Heart left ventricle (tissue), 16 donors: ENCODE results near the gene RNF207. TPM values are rescaled to one million over a fixed set of nuclear protein-coding genes. Genes with fewer than 3 reads are reported as not detected.

ENCODE experiments used
- ATAC-seq, 4 donors: fragments of 200-7000 bp; cut with Tn5 transposase; one replicate each; pipeline ENCODE4 v1.9.1; 2020 to 2022; ENCODE audit warnings: moderate library complexity in 4 of 4, mild to moderate bottlenecking in 3 of 4, moderate number of reproducible peaks in 1 of 4
- DNase-seq, 5 donors: peaks; one replicate each; pipeline ENCODE4 v3.0.0-alpha.2; 2020
- H3K27ac ChIP-seq, 12 donors: fragments of 200-600 bp; sonication (generic) in 4 of 12; one replicate each; pipeline versions ENCODE4 v1.5.0 to v1.8.0; 2016 to 2022; ENCODE audit warnings: mild to moderate bottlenecking in 2 of 12
- H3K27me3 ChIP-seq, 9 donors: fragments of 200-600 bp; sonication (generic) in 2 of 9; one replicate each; pipeline versions ENCODE4 v1.5.1 to v1.8.0; 2016 to 2022; ENCODE audit warnings: mild to moderate bottlenecking in 3 of 9
- H3K36me3 ChIP-seq, 9 donors: fragments of 200-600 bp; sonication (generic) in 2 of 9; one replicate each; pipeline versions ENCODE4 v1.5.0 to v1.8.0; 2018 to 2022; ENCODE audit warnings: mild to moderate bottlenecking in 2 of 9
- H3K4me1 ChIP-seq, 12 donors: fragments of 200-600 bp; sonication (generic) in 4 of 12; one replicate each; pipeline versions ENCODE4 v1.5.0 to v1.8.0; 2016 to 2022; ENCODE audit warnings: mild to moderate bottlenecking in 3 of 12
- H3K4me3 ChIP-seq, 12 donors: fragments of 200-600 bp; sonication (generic) in 4 of 12; one replicate each; pipeline versions ENCODE4 v1.5.0 to v1.8.0; 2017 to 2022; ENCODE audit warnings: mild to moderate bottlenecking in 9 of 12, moderate library complexity in 4 of 12
- H3K9me3 ChIP-seq, 12 donors: fragments of 200-600 bp; sonication (generic) in 4 of 12; one replicate each; pipeline versions ENCODE4 v1.5.0 to v1.8.0; 2016 to 2022; ENCODE audit warnings: mild to moderate bottlenecking in 1 of 12
- CTCF ChIP-seq, 12 donors: fragments of 200-600 bp; sonication (generic) in 4 of 12; IDR thresholded peaks; one replicate each; pipeline versions ENCODE4 v1.5.0 to v1.8.0; 2018 to 2022; ENCODE audit warnings: antibody characterized with exemption in 12 of 12, mild to moderate bottlenecking in 5 of 12
- POLR2A ChIP-seq, 2 donors: fragments of 450-650 bp; IDR thresholded peaks; one replicate each; pipeline ENCODE4 v1.6.1; 2017; ENCODE audit warnings: antibody characterized with exemption in 2 of 2, mild to moderate bottlenecking in 2 of 2, moderate library complexity in 2 of 2
- WGBS, 4 donors: extraction: QIAGEN DNeasy Blood & Tissue Kit in 2 of 4; methylation state at CpG; one replicate each; pipeline versions ENCODE4 v1.1.5 to v1.1.7; 2013 to 2018; 5-methylcytosine and 5-hydroxymethylcytosine counted together
- intact Hi-C, 10 donors: fragments of 100-400 bp; cut with DNase I; formaldehyde crosslinking; loops; one replicate each; pipeline versions ENCODE4 v1.11.1 to v1.14.2; 2022
- polyA plus RNA-seq, 2 donors: library from polyadenylated mRNA; stranded (reverse); fragments of 200-250 nt; gene quantifications; one replicate each; pipeline ENCODE4 v1.2.3, GENCODE V29; 2013
- total RNA-seq, 9 donors: library from RNA; depleted of rRNA in 2 of 9; stranded (reverse); fragments of >200 nt in 2 of 9; fragmentation: NEBNext Ultra II Directional in 3 of 9; extraction: Animal tissue kit (Norgen Biotek cat#: 25700) in 3 of 9; gene quantifications; one replicate each; pipeline versions ENCODE4 v1.1.0 to v1.2.4, GENCODE V29; 2016 to 2023
- donor health status: ischemic (EF 13 %, LVEDD 7.1; RV severe dilation, severe dysfunction).
- donor health status: healthy with polysubstance abuse.
- donor health status: DM: no; HTN: yes; CAD: no.
- donor health status: DM: no; HTN: no; CAD: no.
- donor health status: ischemic (EF 25% LVEDD 6.9; RV normal size, moderate dysfunction).
- donor health status: ischemic (EF 25% LVEDD 5.7; RV mildly dilated, moderate dysfunction).
- donor health status: healthy.
- donor health status: DM: yes; HTN: yes; CAD: no.
- donor health status: ischemic (EF 35%, LVEDD 5.7; RV mildly dilated, moderate dysfunction).
- donor health status: nonischemic (EF 11% LVEDD 7.7; RV severe dilation, severe dysfunction).
- donor health status: DM: yes; HTN: yes; CAD: no.
- donor health status: PGD.
- donor health status: ischemic (EF 29% LVEDD 5.4; RV normal size, mild dysfunction).
- donor health status: nonischemic (EF 23%, LVEDD 6.1; RV moderate dilation, normal function).

RNF207 gene
- total and polyA plus RNA-seq, 11 donors = 10.6 to 126 (median 58.2) TPM

- ATAC-seq (peak; percentile 44 to 69 (median 56)), DNase-seq (peak; percentile 81 to 91 (median 83))
- no peak for TF ChIP-seq CTCF (IDR thresholded peaks at IDR 0.05)
- TF ChIP-seq POLR2A (IDR thresholded peaks at IDR 0.05) = no peak
- peaks cover 0 to 38% (median 25%) of the 10 kb centered on the region in 12 donors for H3K4me1 ChIP-seq
- peaks cover 0 to 26% (median 8%) of the 10 kb centered on the region in 9 donors for H3K27me3 ChIP-seq
- H3K4me3 ChIP-seq = peak overlapping the region; percentile 43 to 84 (median 65)
- no peaks in the 10 kb centered on the region for H3K9me3 ChIP-seq
- 8 to 23% (median 12%) methylated on average over 7 to 46 of the region's 46 CpGs for WGBS, 4 donors
- H3K36me3 ChIP-seq = no peaks in the 10 kb centered on the region
- peak overlapping the region in 8 of 12 donors; percentile 8 to 82 (median 68) for H3K27ac ChIP-seq
- intact Hi-C loops = no loop called here
Measured at GRCh38 chr1:6259491-6260362, 53.8 kb downstream of the RNF207 start.

- H3K27me3 ChIP-seq = peaks cover 0 to 26% (median 8%) of the 10 kb centered on the region in 9 donors
- peak overlapping the region; percentile 8 to 82 (median 64) for H3K27ac ChIP-seq
- WGBS, 4 donors = 1 to 3% (median 1%) methylated on average over 8 to 61 of the region's 61 CpGs
- H3K36me3 ChIP-seq = no peaks in the 10 kb centered on the region
- no peak for TF ChIP-seq POLR2A (IDR thresholded peaks at IDR 0.05)
- TF ChIP-seq CTCF (IDR thresholded peaks at IDR 0.05) = peak in 1 of 12 donors; percentile 3
- H3K4me1 ChIP-seq = peaks cover 0 to 38% (median 25%) of the 10 kb centered on the region in 12 donors
- H3K4me3 ChIP-seq = peak overlapping the region; percentile 43 to 84 (median 65)
- peak in 2 of 5 donors; percentile 30 to 48 for DNase-seq
- no peaks in the 10 kb centered on the region for H3K9me3 ChIP-seq
- ATAC-seq = peak in 1 of 4 donors; percentile 42
- intact Hi-C loops = no loop called here
Measured at GRCh38 chr1:6260433-6260934, 54.6 kb downstream of the RNF207 start.

GRCh38 chr1:6260961-6261614 lies 55.2 kb downstream of the RNF207 start, which contains the start of gene GPR153:
Gene GPR153 (minus strand): TSS chr1:6261098. CDS start chr1:6254905, 6,193 bp downstream.
- WGBS, 4 donors = 1 to 4% (median 3%) methylated on average over 13 to 78 of the region's 78 CpGs
- ATAC-seq (peak in 3 of 4 donors; percentile 36 to 69 (median 56)), DNase-seq (peak in 4 of 5 donors; percentile 58 to 71 (median 64))
- H3K27me3 ChIP-seq = peaks cover 0 to 26% (median 8%) of the 10 kb centered on the region in 9 donors
- H3K4me1 ChIP-seq = peaks cover 0 to 38% (median 25%) of the 10 kb centered on the region in 12 donors
- no peaks in the 10 kb centered on the region for H3K9me3 ChIP-seq
- H3K4me3 ChIP-seq = peak within 1 kb of the TSS; percentile 43 to 84 (median 65)
- TF ChIP-seq POLR2A (IDR thresholded peaks at IDR 0.05) (no peak), CTCF (IDR thresholded peaks at IDR 0.05) (no peak)
- intact Hi-C loops = no loop called here
- H3K36me3 ChIP-seq = no peaks in the 10 kb centered on the region
- peak within 1 kb of the TSS; percentile 8 to 85 (median 69) for H3K27ac ChIP-seq
